ENCODE results near the gene UGT1A3.

UGT1A3 gene

DNA sequence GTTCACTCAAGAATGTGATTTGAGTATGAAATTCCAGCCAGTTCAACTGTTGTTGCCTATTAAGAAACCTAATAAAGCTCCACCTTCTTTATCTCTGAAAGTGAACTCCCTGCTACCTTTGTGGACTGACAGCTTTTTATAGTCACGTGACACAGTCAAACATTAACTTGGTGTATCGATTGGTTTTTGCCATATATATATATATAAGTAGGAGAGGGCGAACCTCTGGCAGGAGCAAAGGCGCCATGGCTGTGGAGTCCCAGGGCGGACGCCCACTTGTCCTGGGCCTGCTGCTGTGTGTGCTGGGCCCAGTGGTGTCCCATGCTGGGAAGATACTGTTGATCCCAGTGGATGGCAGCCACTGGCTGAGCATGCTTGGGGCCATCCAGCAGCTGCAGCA, 31.2 kb downstream of the UGT1A3 start, which contains the start of gene UGT1A1:
Gene UGT1A1 (plus strand): TSS at position 228 of the 400 bp plus-strand sequence. CDS start 18 bp downstream, at position 246.
- no peak for DNase-seq

DNA sequence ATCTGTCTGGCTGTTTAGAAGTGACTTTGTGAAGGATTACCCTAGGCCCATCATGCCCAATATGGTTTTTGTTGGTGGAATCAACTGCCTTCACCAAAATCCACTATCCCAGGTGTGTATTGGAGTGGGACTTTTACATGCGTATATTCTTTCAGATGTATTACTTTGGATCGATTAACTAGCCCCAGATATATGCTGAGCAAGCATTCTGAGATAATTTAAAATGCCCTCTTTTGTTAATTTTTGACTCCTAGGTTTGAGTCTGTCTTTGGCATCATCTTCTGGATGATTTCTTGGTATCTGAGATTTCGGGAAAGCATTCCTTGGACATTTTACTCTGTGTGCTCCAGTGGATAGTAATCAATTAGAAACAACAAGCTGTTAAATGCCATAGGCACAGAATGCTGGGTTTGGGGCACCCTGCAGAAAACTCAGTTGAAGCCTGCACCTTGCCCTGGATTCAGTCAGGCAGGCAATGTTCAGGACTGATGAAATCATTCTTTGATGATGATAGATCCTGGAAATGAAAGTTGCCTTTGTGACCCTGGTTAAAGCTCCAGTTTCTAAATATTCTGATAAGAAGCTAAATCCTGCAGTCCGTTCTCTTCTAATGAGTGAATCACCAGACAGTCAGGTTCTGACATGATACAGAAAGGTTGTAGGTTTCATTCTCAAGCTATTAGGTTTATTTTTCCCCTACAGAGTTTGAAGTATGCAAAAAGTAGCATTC, 32.4 kb downstream of the UGT1A3 start:
- no peak for DNase-seq

DNA sequence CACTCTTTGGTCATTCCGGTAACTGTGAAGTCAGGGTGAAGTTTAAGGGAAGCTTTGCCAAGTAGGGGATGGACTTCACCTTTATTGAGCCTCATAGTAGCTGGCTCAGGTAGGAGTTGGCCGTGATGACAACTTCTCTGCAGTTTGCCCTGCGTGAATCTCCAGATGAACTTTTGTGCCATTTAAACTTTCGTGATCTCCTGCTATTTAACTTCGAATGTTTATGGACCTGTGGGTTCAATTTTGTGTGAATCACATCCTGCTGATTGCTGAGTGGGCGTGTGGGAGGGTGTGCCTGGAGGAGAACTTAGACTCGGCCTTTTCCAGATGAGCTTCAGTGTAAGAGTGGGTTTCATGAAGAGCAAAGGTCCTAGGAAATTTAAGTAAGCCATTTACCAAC, 35.4 kb downstream of the UGT1A3 start:
- DNase-seq: no peak

DNA sequence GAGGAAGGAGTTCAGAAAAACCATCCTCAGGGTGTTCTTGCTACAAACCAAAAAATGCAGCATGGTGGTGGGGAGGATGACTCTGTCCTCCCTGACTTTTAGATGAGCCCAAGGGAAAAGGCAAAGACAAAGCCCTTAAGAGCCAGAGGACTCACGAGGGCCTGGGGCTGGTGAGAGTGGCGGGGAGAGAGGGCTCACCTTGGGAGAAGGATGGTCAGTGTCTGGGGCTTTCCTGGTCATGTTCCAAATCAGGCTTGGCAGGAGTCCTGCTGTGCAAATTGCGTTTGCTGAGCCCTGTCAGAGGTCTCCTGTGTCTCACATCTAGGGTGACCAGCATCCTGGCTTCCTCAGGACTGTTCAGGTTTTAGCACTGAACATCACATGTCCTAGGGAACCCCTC, 35.9 kb downstream of the UGT1A3 start:
- DNase-seq: no peak

DNA sequence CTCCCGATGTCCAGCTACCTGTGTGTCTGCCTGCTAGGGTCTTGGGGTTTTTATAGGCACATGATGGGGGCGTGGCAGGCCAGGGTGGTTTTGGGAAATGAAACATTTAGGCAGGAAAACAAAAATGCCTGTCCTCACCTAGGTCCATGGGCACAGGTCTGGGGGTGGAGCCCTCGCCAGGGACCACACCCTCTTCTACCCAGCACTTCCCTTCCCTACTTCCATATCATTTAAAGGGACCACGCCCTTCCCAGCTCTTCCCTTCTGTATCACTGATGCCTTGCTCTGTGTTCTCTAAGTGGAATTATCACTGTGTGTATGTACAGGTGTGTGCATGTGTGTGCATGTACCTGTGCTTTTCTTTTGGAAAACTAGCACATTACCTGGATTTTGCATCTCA, 37.6 kb downstream of the UGT1A3 start:
- DNase-seq: no peak

DNA sequence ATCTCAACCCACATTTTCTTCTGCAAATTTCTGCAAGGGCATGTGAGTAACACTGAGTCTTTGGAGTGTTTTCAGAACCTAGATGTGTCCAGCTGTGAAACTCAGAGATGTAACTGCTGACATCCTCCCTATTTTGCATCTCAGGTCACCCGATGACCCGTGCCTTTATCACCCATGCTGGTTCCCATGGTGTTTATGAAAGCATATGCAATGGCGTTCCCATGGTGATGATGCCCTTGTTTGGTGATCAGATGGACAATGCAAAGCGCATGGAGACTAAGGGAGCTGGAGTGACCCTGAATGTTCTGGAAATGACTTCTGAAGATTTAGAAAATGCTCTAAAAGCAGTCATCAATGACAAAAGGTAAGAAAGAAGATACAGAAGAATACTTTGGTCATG, 39.2 kb downstream of the UGT1A3 start:
- no peak for DNase-seq

DNA sequence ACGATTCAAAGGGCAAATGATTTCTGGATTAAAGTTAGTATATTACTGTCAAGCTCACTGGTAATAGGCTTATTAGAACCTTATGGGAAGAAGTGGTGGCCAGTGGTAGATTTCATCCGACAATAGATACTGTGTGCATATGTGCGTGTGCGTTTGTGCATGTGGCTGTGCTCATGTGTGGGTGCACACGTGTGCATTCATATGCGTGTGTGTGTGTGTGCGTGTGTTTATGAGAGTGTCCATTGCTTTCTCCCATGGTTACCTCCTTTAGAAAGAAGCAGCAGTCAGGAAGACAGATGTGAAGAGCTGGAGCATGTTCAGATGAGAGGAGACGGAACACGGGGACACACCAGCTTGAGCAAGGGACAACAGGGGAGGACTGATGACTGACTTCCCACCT, 40.4 kb downstream of the UGT1A3 start:
- DNase-seq: no peak

DNA sequence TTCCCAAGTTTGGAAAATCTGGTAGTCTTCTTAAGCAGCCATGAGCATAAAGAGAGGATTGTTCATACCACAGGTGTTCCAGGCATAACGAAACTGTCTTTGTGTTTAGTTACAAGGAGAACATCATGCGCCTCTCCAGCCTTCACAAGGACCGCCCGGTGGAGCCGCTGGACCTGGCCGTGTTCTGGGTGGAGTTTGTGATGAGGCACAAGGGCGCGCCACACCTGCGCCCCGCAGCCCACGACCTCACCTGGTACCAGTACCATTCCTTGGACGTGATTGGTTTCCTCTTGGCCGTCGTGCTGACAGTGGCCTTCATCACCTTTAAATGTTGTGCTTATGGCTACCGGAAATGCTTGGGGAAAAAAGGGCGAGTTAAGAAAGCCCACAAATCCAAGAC, 43.3 kb downstream of the UGT1A3 start:
- DNase-seq: no peak

DNA sequence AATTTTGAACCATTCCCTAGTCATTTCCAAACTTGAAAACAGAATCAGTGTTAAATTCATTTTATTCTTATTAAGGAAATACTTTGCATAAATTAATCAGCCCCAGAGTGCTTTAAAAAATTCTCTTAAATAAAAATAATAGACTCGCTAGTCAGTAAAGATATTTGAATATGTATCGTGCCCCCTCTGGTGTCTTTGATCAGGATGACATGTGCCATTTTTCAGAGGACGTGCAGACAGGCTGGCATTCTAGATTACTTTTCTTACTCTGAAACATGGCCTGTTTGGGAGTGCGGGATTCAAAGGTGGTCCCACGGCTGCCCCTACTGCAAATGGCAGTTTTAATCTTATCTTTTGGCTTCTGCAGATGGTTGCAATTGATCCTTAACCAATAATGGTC, 43.7 kb downstream of the UGT1A3 start:
- DNase-seq: no peak

DNA sequence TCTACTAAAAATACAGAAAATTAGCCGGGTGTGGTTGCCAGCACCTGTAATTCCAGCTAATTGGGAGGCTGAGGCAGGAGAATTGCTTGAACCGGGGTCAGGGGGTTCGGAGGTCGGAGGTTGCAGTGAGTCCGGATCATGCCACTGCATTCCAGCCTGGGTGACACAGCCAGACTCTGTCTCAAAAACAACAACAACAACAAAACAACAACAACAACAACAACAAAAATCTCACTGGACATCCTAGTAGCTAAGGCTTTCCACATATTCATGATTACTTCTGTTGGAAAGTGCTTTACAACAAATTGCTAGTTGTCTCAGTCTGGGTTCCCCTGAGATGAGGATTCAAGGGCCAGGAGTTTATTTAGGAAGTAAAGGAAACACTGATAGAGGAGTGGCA, 45.0 kb downstream of the UGT1A3 start:
- no peak for DNase-seq

DNA sequence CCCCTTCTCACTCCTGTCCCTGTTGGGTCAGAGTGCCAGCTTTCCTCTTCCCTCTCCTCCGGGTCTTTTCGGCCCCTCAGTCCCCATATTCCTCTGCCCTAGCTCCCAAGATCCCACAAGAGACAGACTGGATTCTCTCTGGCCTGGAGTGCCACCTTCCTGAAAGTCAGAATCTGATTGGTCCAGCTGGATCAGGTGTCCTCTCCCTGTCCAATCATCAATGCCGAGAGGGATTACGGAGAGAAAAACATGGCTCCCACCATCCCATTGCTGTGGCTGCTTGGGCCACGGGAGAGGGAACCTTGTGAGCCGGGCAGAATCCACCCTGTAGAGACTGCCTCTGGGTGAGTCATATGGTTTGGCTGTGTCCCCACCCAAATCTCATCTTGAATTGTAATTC, 46.6 kb downstream of the UGT1A3 start:
- no peak for DNase-seq

DNA sequence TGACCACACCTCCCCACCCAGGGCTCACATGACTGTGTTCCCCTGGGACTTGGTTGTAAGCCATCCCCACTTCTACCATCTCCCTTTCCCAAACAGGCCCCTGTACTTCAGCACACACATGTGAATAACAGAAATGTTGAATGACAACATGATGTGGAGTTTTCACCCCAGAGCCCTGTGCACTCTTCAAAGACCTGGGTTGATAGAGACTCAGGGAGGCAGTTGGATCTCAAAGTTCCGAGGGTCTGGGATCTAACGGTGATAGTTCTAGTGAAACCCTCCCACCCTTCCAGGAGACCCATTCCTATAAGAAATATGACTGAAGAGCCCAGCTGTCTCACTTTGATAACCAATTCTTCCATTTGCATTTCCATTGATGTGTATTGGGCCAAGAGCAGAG, 49.2 kb downstream of the UGT1A3 start, which contains the start of gene MROH2A:
Gene MROH2A (plus strand): TSS at position 301 of the 400 bp plus-strand sequence. CDS start 1,029 bp downstream, outside the sequence.
- DNase-seq: no peak

DNA sequence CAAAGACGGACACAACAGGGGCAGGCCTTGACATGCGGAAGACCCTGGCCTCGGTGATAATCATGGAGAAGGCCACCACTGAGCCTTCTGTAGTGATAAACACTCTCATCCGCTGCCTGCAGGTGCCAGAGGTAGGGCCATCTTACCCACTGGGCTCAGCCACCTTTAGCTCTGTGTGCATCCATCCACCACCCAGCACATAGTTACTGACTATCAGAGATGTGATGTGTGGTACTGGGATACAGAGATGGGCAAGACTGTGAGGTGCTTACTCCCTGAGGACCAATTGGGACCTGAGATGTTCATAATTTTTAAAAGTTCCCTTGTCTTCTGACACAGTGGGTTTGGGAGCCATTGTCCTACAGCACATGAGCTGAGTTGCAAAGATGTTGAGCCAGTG, 50.9 kb downstream of the UGT1A3 start:
- DNase-seq: no peak

DNA sequence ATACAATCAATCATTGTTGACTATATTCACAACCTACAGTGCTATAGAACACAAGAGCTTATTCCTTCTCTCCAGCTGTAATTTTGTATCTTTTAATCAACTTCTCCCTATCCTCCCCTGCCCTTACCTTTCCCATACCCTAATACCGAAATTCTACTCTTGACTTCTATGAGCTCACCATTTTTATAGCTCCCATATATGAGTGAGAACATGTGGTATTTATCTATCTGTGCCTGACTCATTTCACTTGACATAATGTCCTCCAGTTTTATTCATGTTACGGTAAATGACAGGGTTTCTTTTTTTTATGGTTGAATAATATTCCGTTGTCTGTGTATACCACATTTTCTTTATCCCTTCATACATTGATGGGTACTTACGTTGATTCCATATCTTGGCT, 51.9 kb downstream of the UGT1A3 start:
- DNase-seq: no peak

DNA sequence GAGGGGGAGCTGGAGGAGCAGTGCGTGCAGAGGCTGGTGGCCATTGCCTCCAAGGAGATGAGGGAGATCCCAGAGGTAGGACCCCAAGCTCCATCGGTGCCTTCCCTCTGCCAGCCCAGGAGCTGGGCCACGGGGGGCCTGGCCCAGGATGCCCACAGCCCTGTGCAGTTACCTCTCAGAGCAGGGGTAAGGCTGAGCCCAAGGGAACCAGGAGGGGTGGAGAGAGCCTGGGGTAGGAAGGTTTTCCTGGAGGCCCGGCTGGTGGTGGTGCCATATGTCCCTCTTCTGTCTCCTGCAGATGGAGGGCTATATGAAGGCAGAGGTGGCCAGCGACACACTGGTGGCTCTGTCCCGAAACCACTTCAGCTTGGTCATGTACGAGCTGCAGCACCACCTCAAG, 60.7 kb downstream of the UGT1A3 start:
- DNase-seq: no peak

DNA sequence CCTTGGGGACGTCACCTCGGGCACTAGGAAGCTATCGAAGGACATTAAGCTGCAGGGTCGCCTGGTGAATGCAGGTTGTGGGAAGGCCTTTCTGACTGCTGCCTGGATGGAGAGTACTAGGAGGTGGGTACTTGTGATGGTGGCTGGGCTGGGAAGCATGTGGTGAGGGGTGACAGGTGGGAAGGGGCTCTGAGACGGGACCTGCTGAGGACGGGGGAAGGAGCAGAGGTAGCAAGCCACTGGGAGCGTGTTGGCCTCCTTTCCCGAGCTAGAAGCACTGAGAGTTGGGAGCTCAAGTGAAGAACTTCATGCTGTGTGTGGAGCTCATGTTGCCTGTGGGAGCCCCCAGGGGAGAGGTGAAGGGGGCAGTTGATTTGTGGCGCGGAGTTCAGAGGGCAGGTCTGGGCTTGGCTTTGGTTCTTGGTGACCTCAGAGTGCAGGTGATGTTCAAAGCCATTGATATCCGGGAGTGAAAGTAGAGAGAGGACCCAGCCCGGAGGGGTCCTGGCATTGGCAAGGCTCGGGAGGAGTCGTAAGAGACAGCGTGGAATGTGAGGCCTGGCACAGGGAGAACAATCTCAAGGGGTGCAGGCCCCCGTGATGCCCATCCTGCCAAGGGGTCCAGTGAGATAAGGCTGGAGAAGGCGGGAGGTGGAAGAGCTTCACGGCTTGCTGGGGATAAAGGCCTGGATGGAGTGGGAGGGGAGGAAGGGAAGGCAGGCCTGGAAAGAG, 62.5 kb downstream of the UGT1A3 start:
- no peak for DNase-seq

DNA sequence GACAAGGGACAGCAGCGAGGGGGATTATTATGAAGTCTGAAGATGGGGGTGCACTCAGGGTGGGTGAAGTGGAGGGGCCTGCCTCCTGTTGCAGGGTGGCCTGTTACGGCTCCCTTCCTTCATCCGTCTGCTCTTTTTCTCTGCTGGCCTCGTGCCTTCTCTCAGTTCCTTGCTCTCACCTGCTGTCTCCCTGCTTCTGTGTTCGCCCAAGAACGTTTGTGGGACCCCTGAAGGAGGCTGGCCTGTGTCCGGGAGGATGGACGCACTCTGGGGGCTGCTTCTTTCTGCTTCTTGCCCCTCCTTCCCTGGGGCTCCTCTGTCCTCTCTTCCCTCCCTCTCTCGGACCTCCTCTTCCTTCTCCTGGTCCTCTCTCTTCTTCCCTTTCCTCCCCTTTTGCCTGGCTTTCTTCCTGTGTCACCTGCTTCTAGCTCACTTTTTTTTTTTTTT, 63.1 kb downstream of the UGT1A3 start:
- no peak for DNase-seq

DNA sequence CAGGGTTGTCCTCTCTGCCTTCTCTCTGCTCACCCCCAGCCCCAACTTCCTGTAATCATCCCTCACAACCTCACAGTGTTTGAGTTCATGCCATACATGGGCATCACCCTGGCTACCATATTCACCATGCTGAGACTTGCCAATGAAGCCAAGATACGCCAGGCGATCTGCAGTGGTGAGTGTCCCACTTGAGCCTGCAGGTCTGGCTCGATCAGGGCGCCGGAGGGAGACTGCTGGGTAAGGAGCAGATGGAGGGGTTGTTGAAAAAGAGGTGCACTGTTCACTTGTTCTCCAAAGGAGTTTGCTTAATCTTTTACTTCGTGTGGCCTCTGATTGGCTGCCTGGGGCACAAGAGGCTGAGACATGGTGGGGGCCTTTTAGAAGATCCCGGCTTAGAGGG, 63.9 kb downstream of the UGT1A3 start:
- no peak for DNase-seq

DNA sequence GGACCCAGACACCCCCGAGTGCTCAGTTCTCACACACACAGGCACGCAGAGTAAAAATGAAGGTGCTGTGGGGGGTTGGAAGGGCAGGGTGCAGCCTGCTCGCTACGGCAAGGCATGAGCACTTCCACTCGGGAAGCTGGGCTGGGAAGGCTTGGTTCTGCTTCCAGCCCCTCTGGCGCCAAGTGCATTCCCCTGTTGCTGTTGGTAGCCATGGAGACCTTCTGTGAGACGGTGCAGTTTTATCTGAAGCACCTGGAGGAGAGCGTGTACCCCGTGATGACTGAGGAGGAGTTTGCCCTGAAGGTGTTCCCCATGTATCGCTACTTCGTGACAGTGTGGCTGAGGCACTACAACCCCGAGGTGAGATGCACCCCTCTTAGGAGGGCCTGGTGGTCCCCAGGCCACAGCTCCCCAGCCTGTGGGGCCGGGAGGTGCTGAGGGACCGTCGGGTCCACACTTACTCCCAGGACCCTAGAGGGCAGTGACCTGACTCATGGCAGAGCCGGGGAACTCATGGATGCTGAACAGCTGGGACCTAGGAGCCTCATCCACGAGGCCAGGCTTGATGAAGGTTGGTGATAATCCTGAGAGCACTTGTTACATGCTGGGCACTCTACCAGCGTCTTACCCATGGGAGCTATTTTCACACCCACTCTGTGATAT, 64.8 kb downstream of the UGT1A3 start:
- DNase-seq: peak in 1 of 2 experiments; percentile 12

DNA sequence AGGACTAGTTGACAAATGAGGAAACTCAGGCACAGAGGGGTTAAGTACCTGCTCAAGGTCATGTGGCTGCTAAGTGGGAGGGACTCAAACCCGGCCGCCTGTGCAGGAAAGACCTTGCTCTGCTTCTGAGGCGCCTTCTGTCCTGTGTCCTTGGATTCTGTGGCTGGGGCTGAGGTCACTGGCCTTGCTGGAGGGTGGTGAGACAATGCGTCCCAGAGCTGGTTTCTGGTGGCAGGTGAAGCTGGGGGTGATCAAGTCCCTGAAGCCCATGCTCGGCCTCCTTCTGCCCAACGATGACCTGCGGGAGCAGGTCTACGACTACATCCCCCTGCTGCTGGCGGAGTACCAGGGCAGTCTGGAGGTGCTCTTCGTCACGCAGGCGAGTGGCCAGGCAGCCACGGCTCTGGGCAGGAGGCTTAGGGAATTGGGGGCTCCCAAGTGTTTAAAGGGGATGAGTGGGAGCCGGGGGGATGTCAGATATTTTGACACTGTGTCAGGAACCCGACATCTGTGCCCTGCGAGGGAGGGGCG, 65.4 kb downstream of the UGT1A3 start:
- DNase-seq: no peak

DNA sequence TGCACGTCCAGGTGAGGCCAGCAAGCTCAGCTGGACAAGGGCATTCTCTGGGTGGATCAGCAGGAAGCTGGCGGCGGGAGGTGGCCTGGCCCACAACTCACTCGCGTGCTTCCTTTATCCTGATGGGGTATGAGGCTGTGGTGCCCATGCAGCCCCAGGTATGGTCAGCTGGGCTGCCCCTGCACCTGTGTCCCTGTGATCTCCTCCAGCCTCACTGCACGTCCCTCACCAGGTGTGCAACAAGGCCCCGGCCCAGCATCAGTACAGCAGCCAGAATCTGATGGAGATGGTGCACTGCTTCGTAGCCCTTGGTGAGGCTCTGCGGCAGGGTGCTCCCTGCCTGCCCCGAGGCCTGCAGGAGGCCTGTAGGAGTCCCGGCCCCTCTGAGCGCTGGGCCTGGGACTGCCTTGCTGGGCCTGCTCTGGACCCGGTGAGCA, 66.9 kb downstream of the UGT1A3 start:
- no peak for DNase-seq

DNA sequence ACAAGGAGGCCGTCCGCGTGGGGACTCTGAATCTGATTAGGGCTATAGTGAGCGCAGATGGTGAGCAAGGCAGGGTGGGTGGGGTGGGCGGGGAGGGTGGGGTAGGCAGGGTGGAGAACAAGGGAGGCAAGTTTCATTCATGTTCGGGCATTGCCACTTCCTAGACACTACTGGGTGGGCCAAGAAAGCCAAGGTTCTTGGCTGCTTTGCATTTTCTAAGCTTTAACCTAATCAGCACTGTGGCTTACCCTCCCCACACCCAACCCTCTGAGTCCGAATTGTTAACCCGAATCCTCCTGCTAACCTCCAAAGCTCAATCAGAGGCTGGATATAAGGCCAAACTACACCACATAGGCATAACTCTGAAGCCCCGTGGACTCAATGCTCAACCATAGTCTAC, 67.4 kb downstream of the UGT1A3 start:
- no peak for DNase-seq

DNA sequence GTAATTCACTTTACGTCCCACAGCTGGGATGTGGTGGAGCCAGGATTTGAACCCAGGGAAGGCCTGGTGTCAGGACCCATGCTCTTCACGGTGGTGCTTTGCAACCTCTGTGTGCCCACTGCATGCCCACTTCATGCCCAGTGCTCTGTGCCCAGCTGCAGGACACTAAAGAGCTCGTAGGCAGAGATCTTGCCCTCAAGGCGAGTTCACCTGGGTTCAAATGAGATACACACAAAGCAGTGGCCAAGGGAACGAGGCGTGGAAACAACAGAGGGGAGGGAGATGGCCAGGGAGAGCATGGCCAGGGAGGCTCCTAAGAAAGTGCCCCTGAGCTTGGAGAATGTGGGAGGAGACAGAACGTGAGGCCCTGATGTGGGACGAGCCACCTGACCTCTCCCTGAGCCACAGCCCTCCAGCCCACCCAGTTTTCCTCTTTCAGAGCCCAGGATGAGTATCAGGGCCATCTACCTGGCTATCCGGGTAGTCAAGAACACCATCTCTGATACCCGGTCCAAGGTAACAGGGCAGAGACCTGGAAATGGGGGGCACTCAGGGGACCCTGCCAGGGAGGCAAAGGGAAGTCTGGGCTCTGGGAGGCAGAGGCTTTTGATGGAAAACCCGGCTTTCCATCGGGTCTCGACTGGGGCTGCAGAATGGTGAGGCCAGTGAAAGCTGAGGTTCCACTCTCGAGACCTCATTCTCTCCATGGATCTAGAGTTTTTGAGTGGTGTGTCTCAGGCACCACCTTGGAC, 69.7 kb downstream of the UGT1A3 start:
- DNase-seq: no peak
